PC-9 (cell line): ENCODE results near the gene FIG4. TPM values are rescaled to one million over a fixed set of nuclear protein-coding genes. Genes with fewer than 3 reads are reported as not detected.

Experiments
- BruUV-seq: library from RNA; stranded (reverse); fragments of 400-500 nt; replicated peaks from 2 replicates; lab custom pipeline; 2021; lab: Mats Ljungman, UMichigan
- CTCF ChIA-PET: fragments of 300-600 bp; sonication (Branson Sonifier 250); formaldehyde crosslinking; loops from one replicate; lab custom pipeline; 2022; ENCODE audit warnings: antibody characterized with exemption; lab: Charles Lee
- POLR2A ChIA-PET: fragments of 300-600 bp; sonication (Branson Sonifier 250); formaldehyde crosslinking; loops from one replicate; lab custom pipeline; 2022; ENCODE audit warnings: antibody characterized with exemption; ENCODE audit not compliant: unreplicated experiment; lab: Charles Lee
- DNase-seq, 2 experiments: peaks; one replicate each; pipeline versions ENCODE4 v3.0.0 to v3.0.0-alpha.2; 2015 to 2022; ENCODE audit warnings: mixed read lengths in 1 of 2
- H2AFZ ChIP-seq: fragments of 200-600 bp; sonication (generic); 2 replicates; pipeline ENCODE4 v1.8.1; 2017; ENCODE audit warnings: antibody characterized with exemption
- H3F3A ChIP-seq: fragments of 200-600 bp; sonication (generic); 2 replicates; pipeline ENCODE4 v1.8.1; 2017; ENCODE audit warnings: antibody characterized with exemption, mild to moderate bottlenecking, low read depth; ENCODE audit not compliant: insufficient read depth
- H3K27ac ChIP-seq: fragments of 200-600 bp; sonication (generic); 2 replicates; pipeline ENCODE4 v1.6.1; 2016; ENCODE audit warnings: mixed run types
- H3K27me3 ChIP-seq: fragments of 200-600 bp; sonication (generic); 2 replicates; pipeline ENCODE4 v1.6.1; 2016; ENCODE audit warnings: low read depth, mixed run types; ENCODE audit not compliant: insufficient read depth
- H3K36me3 ChIP-seq: fragments of 200-600 bp; sonication (generic); 2 replicates; pipeline ENCODE4 v1.6.1; 2016; ENCODE audit warnings: low read depth, mixed run types
- H3K4me1 ChIP-seq: fragments of 200-600 bp; sonication (generic); replicated peaks from 2 replicates; pipeline ENCODE4 v1.6.1; 2016; ENCODE audit warnings: mixed run types; ENCODE audit not compliant: insufficient read depth
- H3K4me2 ChIP-seq: fragments of 200-600 bp; sonication (generic); 2 replicates; pipeline ENCODE4 v1.6.1; 2017; ENCODE audit warnings: mixed run types
- H3K4me3 ChIP-seq: fragments of 200-600 bp; sonication (generic); 2 replicates; pipeline ENCODE4 v1.6.1; 2016; ENCODE audit warnings: mixed run types
- H3K79me2 ChIP-seq: fragments of 200-600 bp; sonication (generic); 2 replicates; pipeline ENCODE4 v1.6.1; 2017; ENCODE audit warnings: low read depth, mixed run types
- H3K9me2 ChIP-seq: fragments of 200-600 bp; sonication (generic); 2 replicates; pipeline ENCODE4 v1.8.1; 2017; ENCODE audit warnings: mild to moderate bottlenecking; ENCODE audit not compliant: insufficient read depth
- H3K9me3 ChIP-seq: fragments of 200-600 bp; sonication (generic); 2 replicates; pipeline ENCODE4 v1.8.1; 2016; ENCODE audit warnings: low read depth; ENCODE audit not compliant: insufficient read depth
- H4K20me1 ChIP-seq: fragments of 200-600 bp; sonication (generic); 2 replicates; pipeline ENCODE4 v1.8.1; 2017; ENCODE audit not compliant: insufficient read depth
- CTCF ChIP-seq: fragments of 200-600 bp; sonication (generic); conservative IDR thresholded peaks from 2 replicates; pipeline ENCODE4 v1.6.1; 2017; ENCODE audit warnings: mixed run types, antibody characterized with exemption, mild to moderate bottlenecking, moderate library complexity
- EZH2 ChIP-seq: fragments of 200-600 bp; sonication (generic); IDR thresholded peaks from 2 replicates; pipeline ENCODE4 v1.8.0; 2017; ENCODE audit warnings: antibody characterized with exemption, low read depth
- intact Hi-C: fragments of 100-400 bp; cut with micrococcal nuclease; formaldehyde crosslinking; loops from one replicate; pipeline ENCODE4 v1.10.0; 2022; ENCODE audit not compliant: unreplicated experiment
- total RNA-seq: library from RNA; stranded (reverse); gene quantifications from 2 replicates; pipeline ENCODE4 v1.2.3, GENCODE V29; 2021

FIG4 gene
- total RNA-seq, 1 experiment from 2014 or later: 16.5 TPM

- H3K9me3 ChIP-seq: no peaks in the 10 kb centered on the region; the same call in 1 of the 2 replicates
- CTCF ChIA-PET: no interaction called here
- H3K27me3 ChIP-seq: no peaks in the 10 kb centered on the region
- TF ChIP-seq EZH2: no peak
- no peak for TF ChIP-seq CTCF
- no peaks in the 10 kb centered on the region for H3K79me2 ChIP-seq
- H4K20me1 ChIP-seq: no peaks in the 10 kb centered on the region
- peaks cover 14% of the 10 kb centered on the region for H3K4me1 ChIP-seq
- no peak overlapping the region for H2AFZ ChIP-seq
- POLR2A ChIA-PET: no interaction called here
- intact Hi-C loops: no loop called here
- H3F3A ChIP-seq: no peaks in the 10 kb centered on the region
- no peaks in the 10 kb centered on the region for H3K9me2 ChIP-seq
- H3K4me3 ChIP-seq: no peak overlapping the region
- no peak overlapping the region for H3K4me2 ChIP-seq
- H3K36me3 ChIP-seq: no peaks in the 10 kb centered on the region
- H3K27ac ChIP-seq: no peak overlapping the region
- no TSS peak for BruUV-seq
- no peak for DNase-seq
Observed at GRCh38 chr6:109767961-109768360, 76.9 kb downstream of the FIG4 start.

- Histone ChIP-seq H4K20me1 (no peaks in the 10 kb centered on the region), H3K4me2 (no peak overlapping the region), H3K27ac (no peak overlapping the region), H3K4me3 (no peak overlapping the region), H3K4me1 (peaks cover 14% of the 10 kb centered on the region), H3K9me3 (no peaks in the 10 kb centered on the region; the same call in 1 of the 2 replicates), H2AFZ (no peak overlapping the region), H3K27me3 (no peaks in the 10 kb centered on the region), H3F3A (no peaks in the 10 kb centered on the region), H3K9me2 (no peaks in the 10 kb centered on the region), H3K79me2 (no peaks in the 10 kb centered on the region), H3K36me3 (no peaks in the 10 kb centered on the region)
- TF ChIP-seq CTCF (no peak), EZH2 (no peak)
- ChIA-PET POLR2A (no interaction called here), CTCF (no interaction called here)
- intact Hi-C loops: no loop called here
- no peak for DNase-seq
- no TSS peak for BruUV-seq
Observed at GRCh38 chr6:109768485-109768884, 77.4 kb downstream of the FIG4 start.

GRCh38 chr6:109769213-109769612 lies 78.1 kb downstream of the FIG4 start:
- no peaks in the 10 kb centered on the region for H3K79me2 ChIP-seq
- no TSS peak for BruUV-seq
- ChIA-PET CTCF (no interaction called here), POLR2A (no interaction called here)
- peaks cover 14% of the 10 kb centered on the region for H3K4me1 ChIP-seq
- no peaks in the 10 kb centered on the region; the same call in 1 of the 2 replicates for H3K9me3 ChIP-seq
- H3K9me2 ChIP-seq: no peaks in the 10 kb centered on the region
- no peak overlapping the region for H3K4me3 ChIP-seq
- no peaks in the 10 kb centered on the region for H3K36me3 ChIP-seq
- DNase-seq: no peak
- H4K20me1 ChIP-seq: no peaks in the 10 kb centered on the region
- TF ChIP-seq CTCF: no peak
- no peak overlapping the region for H3K4me2 ChIP-seq
- H3K27ac ChIP-seq: no peak overlapping the region
- no peak overlapping the region for H2AFZ ChIP-seq
- no peaks in the 10 kb centered on the region for H3K27me3 ChIP-seq
- intact Hi-C loops: no loop called here
- no peaks in the 10 kb centered on the region for H3F3A ChIP-seq
